ENCODE measurements around the gene LRRC23. TPM values are rescaled to one million over a fixed set of nuclear protein-coding genes. Genes with fewer than 3 reads are reported as not detected.
"Not testable (repeated sequence)": the region's sequence is repeated elsewhere in the genome, so short reads cannot be mapped to it uniquely, and the experiment has no call there.

Gene LRRC23
- polyA plus RNA-seq, 1 donor (not counting 4 experiments of a cell fraction or from before 2014, with no cell fraction given): 7.1 TPM

GRCh38 chr12:6884539-6884938 is 20.1 kb upstream of the LRRC23 start:
- no peak for TF ChIP-seq EZH2 (IDR thresholded peaks at IDR 0.05; ENCODE audit: low read length)
- no peak for TF ChIP-seq CTCF (optimal IDR thresholded peaks at IDR 0.05 in 1 of 3, IDR thresholded peaks at IDR 0.05 in 1 of 3, conservative IDR thresholded peaks at IDR 0.05 in 1 of 3; ENCODE audit: extremely low read depth in 1 of 3, insufficient read depth in 2 of 3, low read length in 3 of 3)
- no peak overlapping the region for H3K4me3 ChIP-seq (ENCODE audit: control insufficient read depth in 2 of 3, extremely low read depth in 1 of 3, insufficient read depth in 2 of 3, low read depth in 1 of 3, low read length in 3 of 3)
- H3K27ac ChIP-seq (ENCODE audit: control insufficient read depth, insufficient read depth, low read length): no peak overlapping the region
- H3K27me3 ChIP-seq (ENCODE audit: control insufficient read depth, extremely low read depth, insufficient read depth, low read length): no peaks in the 10 kb centered on the region
- no peak for DNase-seq (ENCODE audit: low read depth, low spot score)
- no peak overlapping the region for H2AFZ ChIP-seq (ENCODE audit: control insufficient read depth, low read length)
- FAIRE-seq: no peak
- no peaks in the 10 kb centered on the region for H4K20me1 ChIP-seq (ENCODE audit: control insufficient read depth, extremely low read depth, insufficient read depth, low read length)
- no peaks in the 10 kb centered on the region for H3K9me3 ChIP-seq (ENCODE audit: control insufficient read depth, low read depth, low read length)
- H3K9ac ChIP-seq (ENCODE audit: control insufficient read depth, extremely low read depth, insufficient read depth, low read length): no peak overlapping the region
- no peaks in the 10 kb centered on the region for H3K4me1 ChIP-seq (ENCODE audit: control insufficient read depth, extremely low read depth, insufficient read depth, low read length)
- H3K36me3 ChIP-seq (ENCODE audit: control insufficient read depth in 2 of 2, extremely low read depth in 1 of 2, insufficient read depth in 2 of 2, low read length in 2 of 2): no peaks in the 10 kb centered on the region
- H3K4me2 ChIP-seq (ENCODE audit: control insufficient read depth, extremely low read depth, insufficient read depth, low read depth, low read length): no peak overlapping the region
- H3K9me1 ChIP-seq (ENCODE audit: control insufficient read depth, extremely low read depth, insufficient read depth, low read length): no peaks in the 10 kb centered on the region
- dilution Hi-C loops (cut with MboI; ENCODE audit: extremely low pct_ligation_motif_present, low sequenced_read_pairs): no loop called here
- H3K79me2 ChIP-seq (ENCODE audit: control insufficient read depth, insufficient read depth, low read length): no peaks in the 10 kb centered on the region

- FAIRE-seq; H3K27ac ChIP-seq (ENCODE audit: control insufficient read depth, insufficient read depth, low read length); H4K20me1 ChIP-seq (ENCODE audit: control insufficient read depth, extremely low read depth, insufficient read depth, low read length); DNase-seq (ENCODE audit: low read depth, low spot score); H3K9ac ChIP-seq (ENCODE audit: control insufficient read depth, extremely low read depth, insufficient read depth, low read length); H3K4me1 ChIP-seq (ENCODE audit: control insufficient read depth, extremely low read depth, insufficient read depth, low read length); H2AFZ ChIP-seq (ENCODE audit: control insufficient read depth, low read length); H3K9me1 ChIP-seq (ENCODE audit: control insufficient read depth, extremely low read depth, insufficient read depth, low read length); H3K9me3 ChIP-seq (ENCODE audit: control insufficient read depth, low read depth, low read length); H3K27me3 ChIP-seq (ENCODE audit: control insufficient read depth, extremely low read depth, insufficient read depth, low read length); H3K4me3 ChIP-seq (ENCODE audit: control insufficient read depth in 2 of 3, extremely low read depth in 1 of 3, insufficient read depth in 2 of 3, low read depth in 1 of 3, low read length in 3 of 3); H3K36me3 ChIP-seq (ENCODE audit: control insufficient read depth in 2 of 2, extremely low read depth in 1 of 2, insufficient read depth in 2 of 2, low read length in 2 of 2); H3K79me2 ChIP-seq (ENCODE audit: control insufficient read depth, insufficient read depth, low read length); dilution Hi-C loops (cut with MboI; ENCODE audit: extremely low pct_ligation_motif_present, low sequenced_read_pairs); H3K4me2 ChIP-seq (ENCODE audit: control insufficient read depth, extremely low read depth, insufficient read depth, low read depth, low read length): not testable (repeated sequence)
Observed at GRCh38 chr12:6886206-6886999, 18.2 kb upstream of the LRRC23 start.

DNA sequence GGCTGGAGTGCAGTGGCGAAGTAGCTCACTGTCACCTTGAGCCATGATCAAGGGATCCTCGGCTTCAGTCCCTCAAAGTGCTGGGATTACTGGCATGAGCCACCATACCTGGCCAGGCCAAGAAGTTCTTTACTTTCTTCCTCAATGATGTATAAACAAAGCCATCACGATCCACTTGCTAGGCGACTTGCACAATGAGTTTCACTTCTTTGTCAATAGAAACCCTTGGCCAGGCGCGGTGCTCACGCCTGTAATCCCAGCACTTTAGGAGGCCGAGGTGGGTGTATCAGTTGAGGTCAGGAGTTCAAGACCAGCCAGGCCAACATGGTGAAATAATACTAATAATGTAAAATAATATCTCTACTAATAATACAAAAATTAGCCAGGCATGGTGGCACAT is 17.2 kb upstream of the LRRC23 start:
- Histone ChIP-seq H3K36me3 (ENCODE audit: control insufficient read depth in 2 of 2, extremely low read depth in 1 of 2, insufficient read depth in 2 of 2, low read length in 2 of 2) (no peaks in the 10 kb centered on the region), H3K4me1 (ENCODE audit: control insufficient read depth, extremely low read depth, insufficient read depth, low read length) (peaks cover 10% of the 10 kb centered on the region), H3K4me3 (ENCODE audit: control insufficient read depth in 2 of 3, extremely low read depth in 1 of 3, insufficient read depth in 2 of 3, low read depth in 1 of 3, low read length in 3 of 3) (no peak overlapping the region), H3K9me3 (ENCODE audit: control insufficient read depth, low read depth, low read length) (no peaks in the 10 kb centered on the region), H3K27ac (ENCODE audit: control insufficient read depth, insufficient read depth, low read length) (no peak overlapping the region), H3K27me3 (ENCODE audit: control insufficient read depth, extremely low read depth, insufficient read depth, low read length) (no peaks in the 10 kb centered on the region), H3K4me2 (ENCODE audit: control insufficient read depth, extremely low read depth, insufficient read depth, low read depth, low read length) (no peak overlapping the region), H3K79me2 (ENCODE audit: control insufficient read depth, insufficient read depth, low read length) (no peaks in the 10 kb centered on the region), H3K9me1 (ENCODE audit: control insufficient read depth, extremely low read depth, insufficient read depth, low read length) (no peaks in the 10 kb centered on the region), H4K20me1 (ENCODE audit: control insufficient read depth, extremely low read depth, insufficient read depth, low read length) (no peaks in the 10 kb centered on the region), H2AFZ (ENCODE audit: control insufficient read depth, low read length) (no peak overlapping the region), H3K9ac (ENCODE audit: control insufficient read depth, extremely low read depth, insufficient read depth, low read length) (no peak overlapping the region)
- TF ChIP-seq CTCF (optimal IDR thresholded peaks at IDR 0.05 in 1 of 3, IDR thresholded peaks at IDR 0.05 in 1 of 3, conservative IDR thresholded peaks at IDR 0.05 in 1 of 3; ENCODE audit: extremely low read depth in 1 of 3, insufficient read depth in 2 of 3, low read length in 3 of 3) (no peak), EZH2 (IDR thresholded peaks at IDR 0.05; ENCODE audit: low read length) (no peak)
- FAIRE-seq: no peak
- dilution Hi-C loops (cut with MboI; ENCODE audit: extremely low pct_ligation_motif_present, low sequenced_read_pairs): no loop called here
- no peak for DNase-seq (ENCODE audit: low read depth, low spot score)
